Astrocyte (in vitro differentiated cells and primary cell): ENCODE results near the gene EGFL8.

Experiments used
- EZH2 ChIP-seq: IDR thresholded peaks from 2 replicates; pipeline ENCODE4 v1.6.1; 2012; ENCODE audit warnings: mild to moderate bottlenecking, low read length, inconsistent platforms; ENCODE audit not compliant: insufficient read depth
- TF ChIP-seq, protein P1 (sequence below): IDR thresholded peaks from 2 replicates; pipeline ENCODE4 v1.5.1; 2011; ENCODE audit warnings: low read depth, mild to moderate bottlenecking, inconsistent platforms, low read length, moderate library complexity; ENCODE audit not compliant: insufficient read depth

DNA sequence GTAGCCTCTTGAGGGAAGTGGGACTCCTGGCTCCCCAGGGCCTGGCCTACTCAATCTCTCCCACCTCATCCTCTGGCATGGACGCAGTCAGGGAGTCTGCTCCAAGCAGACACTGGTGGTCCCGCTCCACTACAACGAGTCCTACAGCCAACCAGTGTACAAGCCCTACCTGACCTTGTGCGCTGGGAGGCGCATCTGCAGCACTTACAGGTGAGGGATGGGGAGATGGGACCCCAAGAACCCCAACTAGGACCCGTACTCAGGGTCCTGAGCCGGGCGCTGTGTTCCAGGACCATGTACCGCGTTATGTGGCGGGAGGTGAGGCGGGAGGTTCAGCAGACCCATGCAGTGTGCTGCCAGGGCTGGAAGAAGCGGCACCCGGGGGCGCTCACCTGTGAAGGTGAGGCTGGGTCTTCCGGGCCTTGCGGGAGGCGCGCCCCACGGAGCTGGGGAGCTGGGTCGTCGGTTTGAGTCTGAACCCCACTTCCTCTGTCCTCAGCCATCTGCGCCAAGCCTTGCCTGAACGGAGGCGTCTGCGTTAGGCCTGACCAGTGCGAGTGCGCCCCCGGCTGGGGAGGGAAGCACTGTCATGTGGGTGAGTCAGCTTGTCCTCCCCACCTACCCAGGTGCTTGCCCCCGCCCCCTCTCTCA, 2.1 kb downstream of the EGFL8 start:
- TF ChIP-seq, protein P1, sequence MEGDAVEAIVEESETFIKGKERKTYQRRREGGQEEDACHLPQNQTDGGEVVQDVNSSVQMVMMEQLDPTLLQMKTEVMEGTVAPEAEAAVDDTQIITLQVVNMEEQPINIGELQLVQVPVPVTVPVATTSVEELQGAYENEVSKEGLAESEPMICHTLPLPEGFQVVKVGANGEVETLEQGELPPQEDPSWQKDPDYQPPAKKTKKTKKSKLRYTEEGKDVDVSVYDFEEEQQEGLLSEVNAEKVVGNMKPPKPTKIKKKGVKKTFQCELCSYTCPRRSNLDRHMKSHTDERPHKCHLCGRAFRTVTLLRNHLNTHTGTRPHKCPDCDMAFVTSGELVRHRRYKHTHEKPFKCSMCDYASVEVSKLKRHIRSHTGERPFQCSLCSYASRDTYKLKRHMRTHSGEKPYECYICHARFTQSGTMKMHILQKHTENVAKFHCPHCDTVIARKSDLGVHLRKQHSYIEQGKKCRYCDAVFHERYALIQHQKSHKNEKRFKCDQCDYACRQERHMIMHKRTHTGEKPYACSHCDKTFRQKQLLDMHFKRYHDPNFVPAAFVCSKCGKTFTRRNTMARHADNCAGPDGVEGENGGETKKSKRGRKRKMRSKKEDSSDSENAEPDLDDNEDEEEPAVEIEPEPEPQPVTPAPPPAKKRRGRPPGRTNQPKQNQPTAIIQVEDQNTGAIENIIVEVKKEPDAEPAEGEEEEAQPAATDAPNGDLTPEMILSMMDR: no peak
- no peak for TF ChIP-seq EZH2
